SU-DHL-6 (cell line): ENCODE data around the gene APOL1.

Experiments used
- H2AFZ ChIP-seq: fragments of 200-600 bp; sonication (generic); 2 replicates; pipeline ENCODE4 v1.6.1; 2014; ENCODE audit warnings: low read depth, mild to moderate bottlenecking, moderate library complexity, mixed read lengths, antibody characterized with exemption, low read length; ENCODE audit not compliant: severe bottlenecking
- H3F3A ChIP-seq: fragments of 200-600 bp; shearing (Covaris generic); 2 replicates; pipeline ENCODE4 v1.6.0; 2016; ENCODE audit warnings: antibody characterized with exemption, mild to moderate bottlenecking; ENCODE audit not compliant: insufficient read depth
- H3K27ac ChIP-seq: fragments of 200-600 bp; sonication (generic); 2 replicates; pipeline ENCODE4 v1.5.1; 2016; ENCODE audit warnings: low read depth, mild to moderate bottlenecking, low read length, moderate library complexity, mixed read lengths
- H3K27me3 ChIP-seq: fragments of 200-600 bp; sonication (generic), shearing (Covaris generic); 2 replicates; pipeline ENCODE4 v1.6.0; 2014; ENCODE audit warnings: mild to moderate bottlenecking, low read length
- H3K36me3 ChIP-seq: fragments of 200-600 bp; sonication (generic); 2 replicates; pipeline ENCODE4 v1.6.1; 2014; ENCODE audit warnings: mild to moderate bottlenecking, low read length, mixed read lengths
- H3K4me2 ChIP-seq: fragments of 300-600, 200-600 bp; shearing (Covaris generic), sonication (generic); 2 replicates; pipeline ENCODE4 v1.6.0; 2014; ENCODE audit warnings: low read length, low read depth, mild to moderate bottlenecking; ENCODE audit not compliant: poor library complexity, severe bottlenecking
- H3K4me3 ChIP-seq: fragments of 200-600 bp; sonication (generic); 2 replicates; pipeline ENCODE4 v1.5.1; 2014; ENCODE audit warnings: antibody characterized with exemption, low read length, mild to moderate bottlenecking, mixed read lengths; ENCODE audit not compliant: insufficient read depth, poor library complexity, severe bottlenecking
- H3K79me2 ChIP-seq: fragments of 200-600 bp; sonication (generic); 2 replicates; pipeline ENCODE4 v1.6.1; 2014; ENCODE audit warnings: mild to moderate bottlenecking, low read length, moderate library complexity; ENCODE audit not compliant: insufficient read depth
- H3K9ac ChIP-seq: fragments of 200-600 bp; sonication (generic); 2 replicates; pipeline ENCODE4 v1.7.0; 2014; ENCODE audit warnings: mild to moderate bottlenecking, low read length
- H3K9me2 ChIP-seq: fragments of 200-600 bp; sonication (generic); replicated peaks from 2 replicates; pipeline ENCODE4 v1.6.1; 2014; ENCODE audit warnings: low read length; ENCODE audit not compliant: insufficient read depth
- H3K9me3 ChIP-seq: fragments of 200-600 bp; sonication (generic); 2 replicates; pipeline ENCODE4 v1.6.1; 2014; ENCODE audit warnings: low read length, mixed read lengths; ENCODE audit not compliant: insufficient read depth
- H4K20me1 ChIP-seq: fragments of 200-600 bp; sonication (generic); 2 replicates; pipeline ENCODE4 v1.6.1; 2014; ENCODE audit warnings: low read depth, mild to moderate bottlenecking, antibody characterized with exemption, low read length, moderate library complexity, mixed read lengths
- CTCF ChIP-seq: fragments of 200-600 bp; sonication (generic); IDR thresholded peaks from one replicate; pipeline ENCODE4 v1.5.1; 2017; ENCODE audit warnings: antibody characterized with exemption, mild to moderate bottlenecking, low read length, moderate library complexity; ENCODE audit not compliant: insufficient read depth, poor library complexity, severe bottlenecking
- EZH2phosphoT487 ChIP-seq: fragments of 200-600 bp; sonication (generic), shearing (Covaris generic); conservative IDR thresholded peaks from 2 replicates; pipeline ENCODE4 v1.6.1; 2018; ENCODE audit warnings: mild to moderate bottlenecking, antibody characterized with exemption, low read length, moderate library complexity, mixed read lengths

Gene APOL1

GRCh38 chr22:36311386-36312085, 58.6 kb downstream of the APOL1 start:
- TF ChIP-seq EZH2phosphoT487 (no peak), CTCF (no peak)
- Histone ChIP-seq H3K27me3 (no peaks in the 10 kb centered on the region), H4K20me1 (no peaks in the 10 kb centered on the region), H3K9me2 (no peaks in the 10 kb centered on the region), H3K36me3 (peaks cover 15% of the 10 kb centered on the region), H3K9ac (no peak overlapping the region), H3K27ac (no peak overlapping the region), H3K9me3 (no peaks in the 10 kb centered on the region), H3K4me3 (no peak overlapping the region), H2AFZ (no peak overlapping the region), H3F3A (no peaks in the 10 kb centered on the region), H3K4me2 (no peak overlapping the region), H3K79me2 (no peaks in the 10 kb centered on the region)

- H3K27ac ChIP-seq: no peak overlapping the region
- no peak overlapping the region for H3K4me3 ChIP-seq
- no peak for TF ChIP-seq EZH2phosphoT487
- no peak for TF ChIP-seq CTCF
- H4K20me1 ChIP-seq: no peaks in the 10 kb centered on the region
- no peak overlapping the region for H2AFZ ChIP-seq
- H3K36me3 ChIP-seq: peaks cover 15% of the 10 kb centered on the region
- no peaks in the 10 kb centered on the region for H3K27me3 ChIP-seq
- H3K9me2 ChIP-seq: no peaks in the 10 kb centered on the region
- no peak overlapping the region for H3K9ac ChIP-seq
- no peaks in the 10 kb centered on the region for H3K79me2 ChIP-seq
- no peaks in the 10 kb centered on the region for H3F3A ChIP-seq
- H3K9me3 ChIP-seq: no peaks in the 10 kb centered on the region
- H3K4me2 ChIP-seq: no peak overlapping the region
These were observed 62.4 kb downstream of the APOL1 start for GRCh38 chr22:36315325-36315724.

- H3K9ac ChIP-seq: no peak overlapping the region
- no peaks in the 10 kb centered on the region for H4K20me1 ChIP-seq
- H3K4me3 ChIP-seq: no peak overlapping the region
- H2AFZ ChIP-seq: no peak overlapping the region
- H3K4me2 ChIP-seq: no peak overlapping the region
- peaks cover 12% of the 10 kb centered on the region for H3K36me3 ChIP-seq
- no peaks in the 10 kb centered on the region for H3K27me3 ChIP-seq
- TF ChIP-seq EZH2phosphoT487 (no peak), CTCF (no peak)
- H3K79me2 ChIP-seq: no peaks in the 10 kb centered on the region
- no peak overlapping the region for H3K27ac ChIP-seq
- no peaks in the 10 kb centered on the region for H3K9me2 ChIP-seq
- no peaks in the 10 kb centered on the region for H3K9me3 ChIP-seq
- H3F3A ChIP-seq: no peaks in the 10 kb centered on the region
These were observed 63.5 kb downstream of the APOL1 start for GRCh38 chr22:36316419-36316818.
